ENCODE measurements around the gene PLEKHG3. TPM values are rescaled to one million over a fixed set of nuclear protein-coding genes. Genes with fewer than 3 reads are reported as not detected.
A peak's percentile ranks its signal among the peaks of the same experiment; 100 is the strongest.

The PLEKHG3 gene
- total and polyA plus RNA-seq, 2 donors (not counting 1 experiment from before 2014, with no cell fraction given): 0.17 to 3.0 TPM

- DNase-seq (ENCODE audit: low read depth in 2 of 2): no peak
- no peak overlapping the region for H3K4me2 ChIP-seq (ENCODE audit: extremely low read depth, insufficient read depth, low read length)
- H4K20me1 ChIP-seq (ENCODE audit: control insufficient read depth, extremely low read depth, insufficient read depth, low read length): no peaks in the 10 kb centered on the region
- H3K27ac ChIP-seq (ENCODE audit: insufficient read depth, low read length): no peak overlapping the region
- H3K79me2 ChIP-seq (ENCODE audit: control insufficient read depth, insufficient read depth, low read length): no peaks in the 10 kb centered on the region
- H3K36me3 ChIP-seq (ENCODE audit: control insufficient read depth, insufficient read depth, low read length): no peaks in the 10 kb centered on the region
- H2AFZ ChIP-seq (ENCODE audit: low read length): no peak overlapping the region
- TF ChIP-seq CTCF (conservative IDR thresholded peaks at IDR 0.05 in 1 of 2, IDR thresholded peaks at IDR 0.05 in 1 of 2; ENCODE audit: low read depth in 1 of 2, low read length in 2 of 2): no peak
- TF ChIP-seq EZH2 (IDR thresholded peaks at IDR 0.05; ENCODE audit: low read length, missing control alignments): no peak
- H3K4me3 ChIP-seq (replicated peaks in 1 of 4; ENCODE audit: control extremely low read depth in 1 of 4, insufficient read depth in 1 of 4, low read depth in 3 of 4, low read length in 4 of 4): no peak overlapping the region
- H3K9me3 ChIP-seq (ENCODE audit: control insufficient read depth, insufficient read depth, low read depth, low read length): no peaks in the 10 kb centered on the region
- no peak overlapping the region for H3K9ac ChIP-seq (ENCODE audit: insufficient read depth, low read length)
- H3K27me3 ChIP-seq (ENCODE audit: control insufficient read depth, insufficient read depth, low read length): peaks cover 29% of the 10 kb centered on the region
- H3K4me1 ChIP-seq (ENCODE audit: control insufficient read depth, extremely low read depth, insufficient read depth, low read length): no peaks in the 10 kb centered on the region
Measured at GRCh38 chr14:64693810-64694165, 10.4 kb upstream of the PLEKHG3 start.

- H3K4me2 ChIP-seq (ENCODE audit: extremely low read depth, insufficient read depth, low read length): no peak overlapping the region
- DNase-seq (ENCODE audit: low read depth in 2 of 2): no peak
- peaks cover 27% of the 10 kb centered on the region for H3K27me3 ChIP-seq (ENCODE audit: control insufficient read depth, insufficient read depth, low read length)
Measured at GRCh38 chr14:64695071-64695470, 9.2 kb upstream of the PLEKHG3 start.

GRCh38 chr14:64696355-64696857 is 7.8 kb upstream of the PLEKHG3 start:
- no peak for TF ChIP-seq CTCF (conservative IDR thresholded peaks at IDR 0.05 in 1 of 2, IDR thresholded peaks at IDR 0.05 in 1 of 2; ENCODE audit: low read depth in 1 of 2, low read length in 2 of 2)
- peak; percentile 37 for TF ChIP-seq EZH2 (IDR thresholded peaks at IDR 0.05; ENCODE audit: low read length, missing control alignments)
- no peak overlapping the region for H3K4me2 ChIP-seq (ENCODE audit: extremely low read depth, insufficient read depth, low read length)
- no peaks in the 10 kb centered on the region for H3K79me2 ChIP-seq (ENCODE audit: control insufficient read depth, insufficient read depth, low read length)
- H3K9ac ChIP-seq (ENCODE audit: insufficient read depth, low read length): no peak overlapping the region
- H3K27me3 ChIP-seq (ENCODE audit: control insufficient read depth, insufficient read depth, low read length): peaks cover 27% of the 10 kb centered on the region
- H3K36me3 ChIP-seq (ENCODE audit: control insufficient read depth, insufficient read depth, low read length): no peaks in the 10 kb centered on the region
- no peaks in the 10 kb centered on the region for H3K4me1 ChIP-seq (ENCODE audit: control insufficient read depth, extremely low read depth, insufficient read depth, low read length)
- H4K20me1 ChIP-seq (ENCODE audit: control insufficient read depth, extremely low read depth, insufficient read depth, low read length): no peaks in the 10 kb centered on the region
- no peaks in the 10 kb centered on the region for H3K9me3 ChIP-seq (ENCODE audit: control insufficient read depth, insufficient read depth, low read depth, low read length)
- no peak overlapping the region for H3K4me3 ChIP-seq (replicated peaks in 1 of 4; ENCODE audit: control extremely low read depth in 1 of 4, insufficient read depth in 1 of 4, low read depth in 3 of 4, low read length in 4 of 4)
- DNase-seq (ENCODE audit: low read depth in 2 of 2): no peak
- no peak overlapping the region for H3K27ac ChIP-seq (ENCODE audit: insufficient read depth, low read length)
- no peak overlapping the region for H2AFZ ChIP-seq (ENCODE audit: low read length)

More at GRCh38 chr14:64695071-64695470, 9.2 kb upstream of the PLEKHG3 start:
- Histone ChIP-seq H3K79me2 (ENCODE audit: control insufficient read depth, insufficient read depth, low read length) (no peaks in the 10 kb centered on the region), H3K27ac (ENCODE audit: insufficient read depth, low read length) (no peak overlapping the region), H3K36me3 (ENCODE audit: control insufficient read depth, insufficient read depth, low read length) (no peaks in the 10 kb centered on the region), H3K9ac (ENCODE audit: insufficient read depth, low read length) (no peak overlapping the region), H3K9me3 (ENCODE audit: control insufficient read depth, insufficient read depth, low read depth, low read length) (no peaks in the 10 kb centered on the region), H3K4me3 (replicated peaks in 1 of 4; ENCODE audit: control extremely low read depth in 1 of 4, insufficient read depth in 1 of 4, low read depth in 3 of 4, low read length in 4 of 4) (no peak overlapping the region), H2AFZ (ENCODE audit: low read length) (no peak overlapping the region), H4K20me1 (ENCODE audit: control insufficient read depth, extremely low read depth, insufficient read depth, low read length) (no peaks in the 10 kb centered on the region), H3K4me1 (ENCODE audit: control insufficient read depth, extremely low read depth, insufficient read depth, low read length) (no peaks in the 10 kb centered on the region)
- TF ChIP-seq EZH2 (IDR thresholded peaks at IDR 0.05; ENCODE audit: low read length, missing control alignments): no peak
- TF ChIP-seq CTCF (conservative IDR thresholded peaks at IDR 0.05 in 1 of 2, IDR thresholded peaks at IDR 0.05 in 1 of 2; ENCODE audit: low read depth in 1 of 2, low read length in 2 of 2): no peak

Measured in fibroblast of lung (primary cell).